Esophagus muscularis mucosa (tissue), 4 donors: ENCODE results near the gene CYBC1.

ENCODE experiments used
- CTCF ChIP-seq, 3 experiments: fragments of 200-600 bp in 2 of 3; fragments of 450-650 bp in 1 of 3; sonication (generic) in 2 of 3; IDR thresholded peaks; one replicate each; pipeline ENCODE4 v1.5.1; 2017 to 2019; ENCODE audit warnings: antibody characterized with exemption in 3 of 3, mild to moderate bottlenecking in 2 of 3, moderate library complexity in 1 of 3
- EP300 ChIP-seq: sonication (generic); formaldehyde crosslinking; IDR thresholded peaks from one replicate; pipeline ENCODE4 v1.6.1; 2017; ENCODE audit warnings: antibody characterized with exemption
- POLR2A ChIP-seq: fragments of 450-650 bp; IDR thresholded peaks from one replicate; pipeline ENCODE4 v1.6.1; 2017; ENCODE audit warnings: antibody characterized with exemption, moderate library complexity, mild to moderate bottlenecking, low read depth
- POLR2AphosphoS5 ChIP-seq, 2 donors: sonication (generic); formaldehyde crosslinking; IDR thresholded peaks; one replicate each; pipeline ENCODE4 v1.6.1; 2017; ENCODE audit warnings: antibody characterized with exemption in 2 of 2

DNA sequence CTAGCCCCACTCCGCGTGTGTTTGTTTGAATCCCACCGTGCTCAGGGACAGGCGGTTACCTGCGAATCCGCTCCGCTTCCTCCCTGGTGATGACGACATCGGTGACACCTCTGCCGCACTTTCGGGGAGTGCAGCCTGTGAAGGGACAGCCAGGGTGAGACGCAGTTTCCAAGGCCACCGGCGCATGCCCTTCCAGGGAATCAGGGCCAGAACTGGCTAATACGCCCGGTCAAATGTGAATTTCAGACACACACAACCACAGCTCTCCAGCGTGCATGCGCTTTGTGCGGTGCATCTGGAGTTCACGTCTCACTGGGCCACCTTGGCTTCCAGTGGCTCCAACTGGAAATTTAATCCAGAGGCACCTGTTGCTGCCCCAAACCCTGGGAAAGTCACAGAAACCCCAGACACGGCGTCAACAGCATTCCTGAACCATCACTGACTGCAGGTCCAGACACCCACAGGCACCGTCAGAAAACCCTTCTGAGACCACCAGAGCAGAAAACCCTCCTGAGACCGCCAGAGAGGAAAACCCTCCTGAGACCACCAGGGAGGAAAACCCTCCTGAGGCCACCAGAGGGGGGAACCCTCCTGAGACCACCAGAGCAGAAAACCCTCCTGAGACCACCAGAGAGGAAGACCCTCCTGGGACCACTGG, 39.0 kb downstream of the CYBC1 start:
- TF ChIP-seq CTCF (IDR thresholded peaks at IDR 0.05) = no peak
- TF ChIP-seq POLR2A = no peak
- TF ChIP-seq POLR2AphosphoS5 (IDR thresholded peaks at IDR 0.05) = no peak
- TF ChIP-seq EP300 = no peak
